Fibroblast of skin of back (primary cell): ENCODE results near the gene TUBGCP2.
"Not testable (repeated sequence)": the region's sequence is repeated elsewhere in the genome, so short reads cannot be mapped to it uniquely, and the experiment has no call there.

Experiments used
- DNase-seq: peaks from one replicate; pipeline ENCODE4 v3.0.0-alpha.2; 2013

Gene TUBGCP2

DNA sequence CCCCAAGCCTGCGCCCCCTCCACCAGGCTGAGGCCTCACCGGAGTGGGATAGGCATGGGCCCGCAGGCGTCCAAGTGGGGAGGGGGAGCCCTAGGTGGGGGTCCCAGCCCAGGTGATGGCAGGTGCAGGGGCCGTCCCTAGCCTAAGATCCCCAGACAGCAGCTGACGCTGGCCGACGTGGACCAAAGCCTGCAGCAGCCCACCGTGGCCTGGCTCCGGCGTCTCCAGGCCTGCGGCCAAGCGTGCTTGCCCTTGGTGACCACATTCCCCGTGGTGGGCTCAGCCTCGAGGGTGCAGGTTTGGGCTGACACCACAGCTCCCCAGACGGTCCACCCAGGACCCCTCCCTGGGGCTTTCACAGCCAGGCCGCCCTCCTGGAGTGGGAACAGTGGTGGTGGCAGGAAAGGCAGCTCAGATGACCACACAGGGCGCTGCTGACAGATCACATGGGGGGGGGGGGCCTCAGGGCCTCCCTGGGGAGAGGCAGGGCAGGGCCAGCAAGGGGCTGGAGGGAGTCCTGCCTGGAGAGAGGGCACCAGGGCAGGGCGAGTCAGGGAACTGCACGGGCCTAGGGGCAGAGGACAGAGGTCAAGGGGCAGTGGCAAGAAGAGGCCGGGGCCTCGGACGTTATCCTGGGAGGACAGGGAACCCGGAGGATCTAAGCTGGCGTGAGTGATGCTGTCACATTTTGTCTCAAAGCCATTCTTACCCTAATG, 31.2 kb downstream of the TUBGCP2 start:
- DNase-seq: no peak

DNA sequence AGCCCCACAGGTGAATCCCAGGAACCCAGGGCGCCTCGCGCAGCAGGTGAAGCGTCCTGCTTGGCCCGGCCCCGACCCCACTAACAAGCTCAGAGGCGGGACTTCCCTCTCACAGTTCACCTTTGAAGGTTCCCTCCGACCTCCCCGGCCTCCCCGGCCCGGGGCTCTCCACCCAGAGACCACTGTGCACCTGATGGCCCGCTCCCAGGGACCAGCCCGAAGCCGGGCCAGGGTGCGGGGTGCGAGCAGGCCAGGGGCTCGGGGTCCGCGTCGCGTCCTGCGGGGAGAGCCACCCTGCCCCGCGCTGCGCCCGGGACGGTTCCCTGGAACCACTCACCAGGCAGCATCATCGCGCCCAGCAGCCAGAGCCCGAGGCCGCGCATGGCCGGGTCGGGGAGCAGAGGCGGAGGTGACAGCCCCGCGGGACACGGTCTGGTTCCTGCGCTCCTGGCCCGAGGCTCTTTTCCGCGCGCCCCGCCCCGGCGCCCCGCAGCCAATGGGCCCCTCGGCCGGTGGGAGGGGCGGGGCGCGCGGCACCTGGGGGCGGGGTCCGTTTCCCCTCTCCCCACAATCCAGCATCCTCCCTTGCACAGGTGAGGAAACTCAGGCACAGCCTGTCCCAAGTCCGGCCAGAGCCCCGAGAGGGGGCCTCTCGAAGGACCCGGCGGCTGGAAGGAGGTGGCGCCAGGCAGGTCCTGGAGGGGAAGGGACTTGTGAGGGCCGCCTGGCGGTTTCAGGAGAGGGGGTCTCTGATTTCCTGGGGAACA, 32.1 kb downstream of the TUBGCP2 start, which contains the start of gene ADAM8:
Gene ADAM8, minus strand, starts transcription at position 434 of the 767 bp plus-strand sequence. Its CDS starts 51 bp downstream, at position 383.
- no peak for DNase-seq

DNA sequence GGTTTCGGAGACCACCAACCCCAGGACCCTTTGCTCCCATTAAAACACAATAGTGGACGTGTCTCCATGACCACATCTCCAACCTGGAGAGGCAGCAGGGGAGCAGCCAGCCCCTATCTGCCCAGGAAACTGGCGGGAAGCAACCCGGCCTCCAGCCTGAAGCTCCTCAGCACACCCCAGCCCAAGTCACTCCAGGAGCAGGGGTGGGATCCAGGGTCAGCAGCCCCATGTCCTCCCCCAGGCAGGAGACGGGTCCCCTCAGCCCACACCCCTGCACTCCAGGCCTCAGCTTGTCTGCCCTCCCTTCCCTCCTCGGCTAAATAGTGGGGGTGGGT, 32.6 kb downstream of the TUBGCP2 start:
- DNase-seq: no peak

DNA sequence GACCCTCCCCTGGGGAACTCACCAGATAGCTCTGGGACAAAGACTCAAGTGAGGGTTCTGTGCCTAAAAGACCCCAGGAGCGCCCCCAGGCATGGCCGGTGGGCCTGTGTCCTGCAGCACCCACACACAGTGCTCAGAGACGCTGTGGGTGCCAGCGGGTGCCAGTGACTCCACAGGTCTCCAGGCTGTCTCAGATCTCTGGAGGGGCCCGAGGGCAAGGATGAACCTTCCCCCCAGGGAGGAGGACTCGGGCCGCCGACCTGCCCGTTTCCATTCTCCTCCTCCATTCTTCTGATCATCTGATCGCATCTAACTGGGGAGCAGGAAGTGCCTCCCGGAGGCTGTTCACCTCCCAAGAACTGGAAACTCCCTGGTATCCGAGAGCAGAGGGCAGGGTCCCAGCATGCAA, 33.0 kb downstream of the TUBGCP2 start:
- DNase-seq: no peak

DNA sequence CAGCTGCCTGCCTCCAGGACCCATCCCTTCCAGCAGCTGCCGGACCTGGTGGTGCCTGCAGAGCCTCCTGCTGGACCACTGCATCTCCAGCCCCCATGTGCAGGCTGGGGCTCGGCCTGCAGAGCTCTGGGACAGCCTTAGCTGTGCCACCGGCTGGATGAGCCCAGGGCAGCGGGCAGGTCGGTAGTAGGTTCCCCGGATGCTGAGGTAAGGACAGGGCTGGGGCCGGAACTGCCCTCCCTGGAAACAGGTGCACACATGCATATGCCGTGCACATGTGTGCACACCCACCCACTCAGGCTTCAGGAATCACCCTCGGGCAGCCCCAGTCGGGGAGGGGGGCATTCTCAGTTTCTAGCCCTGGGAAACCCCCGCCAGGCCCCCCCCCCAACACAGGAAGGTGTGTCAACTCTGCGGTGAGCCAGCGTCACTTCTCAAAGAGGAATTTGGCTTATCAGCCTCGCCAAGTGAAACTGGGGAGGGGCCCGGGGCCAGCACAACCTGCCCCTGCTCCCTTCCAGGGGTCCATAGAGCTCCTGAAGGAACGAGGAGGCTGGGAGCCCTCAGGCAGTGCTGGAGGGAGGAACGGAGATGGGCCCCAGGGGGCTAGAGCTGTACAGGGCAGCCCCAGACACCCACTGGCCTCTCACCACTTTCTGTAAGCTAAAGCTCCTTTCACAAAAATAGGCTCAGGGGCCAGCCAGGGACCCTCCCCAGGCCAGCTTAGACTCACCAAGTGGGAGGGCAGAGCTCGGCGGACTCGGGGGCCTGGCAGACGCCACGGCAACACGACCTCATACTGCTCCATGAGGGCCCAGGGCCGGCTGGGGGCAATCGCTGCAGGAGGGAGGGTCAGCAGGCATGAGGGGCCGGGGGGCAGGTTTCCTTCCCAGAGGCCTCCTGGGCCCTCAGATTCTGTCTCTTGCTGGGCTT, 33.7 kb downstream of the TUBGCP2 start:
- no peak for DNase-seq

DNA sequence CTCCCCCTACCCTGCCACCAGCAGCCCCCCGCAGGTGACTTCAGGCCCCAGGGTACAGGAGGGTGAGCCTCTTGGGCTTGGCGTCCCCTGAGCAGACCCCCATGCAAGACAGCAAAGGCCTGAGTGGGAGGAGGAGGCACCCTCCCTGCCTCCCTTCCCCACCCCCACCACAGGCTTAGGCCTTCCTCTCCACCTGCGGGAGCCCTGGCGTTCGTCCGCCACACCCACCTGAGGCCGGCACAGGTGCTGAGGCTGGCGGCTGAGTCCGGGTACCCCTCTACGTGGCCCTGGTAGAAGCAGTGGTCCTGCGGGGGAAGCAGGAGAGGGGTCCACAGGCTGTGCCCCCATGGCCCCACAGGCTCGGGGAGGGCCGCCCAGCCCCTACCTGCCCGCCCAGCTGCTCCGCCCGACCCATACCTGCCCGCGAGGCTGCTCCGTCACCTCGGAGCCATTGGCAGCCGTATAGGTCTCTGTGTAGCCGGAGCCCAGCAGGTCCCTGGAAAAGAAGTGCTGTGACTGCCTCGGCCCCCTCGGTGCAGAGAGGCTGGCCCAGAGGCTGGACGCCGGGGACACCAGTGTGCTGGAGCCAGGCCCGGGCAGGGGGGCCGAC, 35.0 kb downstream of the TUBGCP2 start:
- DNase-seq: no peak

DNA sequence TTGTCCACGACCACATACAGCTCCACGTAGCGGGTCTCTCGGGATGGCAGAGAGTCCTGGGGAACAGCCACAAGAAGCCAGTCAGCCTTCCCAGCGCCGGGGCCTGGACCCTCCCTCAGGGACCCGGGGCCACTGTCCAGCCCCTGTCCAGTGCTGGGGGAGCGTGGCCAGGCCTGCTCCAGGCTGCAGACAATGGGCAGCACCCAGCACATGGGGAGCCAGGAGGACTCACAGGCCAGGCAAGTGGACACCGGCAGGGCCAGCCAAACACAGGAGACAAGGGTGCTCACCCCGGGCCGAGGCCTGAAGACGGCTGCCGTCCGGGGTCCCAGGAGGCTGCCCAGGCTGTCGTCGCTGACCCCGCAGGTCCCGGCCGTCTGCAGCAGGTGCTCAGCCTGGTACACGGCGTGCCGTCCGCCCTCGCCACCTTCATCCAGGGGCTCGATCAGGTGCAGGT, 35.7 kb downstream of the TUBGCP2 start:
- DNase-seq: no peak

DNA sequence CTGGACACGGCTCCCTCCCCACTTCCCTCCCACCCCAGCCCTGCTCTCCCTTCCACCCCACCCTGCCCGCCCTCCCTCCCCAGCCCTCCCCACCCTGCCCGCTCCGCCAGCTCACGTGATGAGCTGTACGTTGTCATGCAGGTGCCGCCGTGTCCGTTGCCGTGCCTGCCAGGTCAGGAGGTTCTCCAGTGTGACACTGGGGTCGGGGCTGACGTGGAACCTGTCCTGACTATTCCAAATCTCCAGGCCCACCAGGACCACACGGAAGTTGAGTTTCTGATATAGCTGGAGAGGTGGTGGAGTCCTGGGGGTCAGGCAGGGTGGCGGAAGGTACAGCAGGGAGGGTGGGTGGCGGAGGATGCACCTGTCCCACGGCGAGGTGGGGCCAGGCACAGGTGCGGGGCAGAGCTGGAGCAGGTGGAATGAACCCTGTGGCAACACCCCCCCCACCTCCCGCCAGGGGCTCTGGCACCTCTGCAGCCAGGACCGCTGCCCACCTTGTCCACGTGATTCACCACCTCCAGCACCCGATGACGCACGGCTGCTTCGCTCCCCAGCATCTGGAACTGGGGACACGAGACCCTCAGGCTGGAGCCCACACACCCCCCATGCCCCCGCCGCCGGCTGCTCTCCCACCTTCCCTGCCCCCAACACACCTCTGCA, 36.2 kb downstream of the TUBGCP2 start:
- DNase-seq: no peak

DNA sequence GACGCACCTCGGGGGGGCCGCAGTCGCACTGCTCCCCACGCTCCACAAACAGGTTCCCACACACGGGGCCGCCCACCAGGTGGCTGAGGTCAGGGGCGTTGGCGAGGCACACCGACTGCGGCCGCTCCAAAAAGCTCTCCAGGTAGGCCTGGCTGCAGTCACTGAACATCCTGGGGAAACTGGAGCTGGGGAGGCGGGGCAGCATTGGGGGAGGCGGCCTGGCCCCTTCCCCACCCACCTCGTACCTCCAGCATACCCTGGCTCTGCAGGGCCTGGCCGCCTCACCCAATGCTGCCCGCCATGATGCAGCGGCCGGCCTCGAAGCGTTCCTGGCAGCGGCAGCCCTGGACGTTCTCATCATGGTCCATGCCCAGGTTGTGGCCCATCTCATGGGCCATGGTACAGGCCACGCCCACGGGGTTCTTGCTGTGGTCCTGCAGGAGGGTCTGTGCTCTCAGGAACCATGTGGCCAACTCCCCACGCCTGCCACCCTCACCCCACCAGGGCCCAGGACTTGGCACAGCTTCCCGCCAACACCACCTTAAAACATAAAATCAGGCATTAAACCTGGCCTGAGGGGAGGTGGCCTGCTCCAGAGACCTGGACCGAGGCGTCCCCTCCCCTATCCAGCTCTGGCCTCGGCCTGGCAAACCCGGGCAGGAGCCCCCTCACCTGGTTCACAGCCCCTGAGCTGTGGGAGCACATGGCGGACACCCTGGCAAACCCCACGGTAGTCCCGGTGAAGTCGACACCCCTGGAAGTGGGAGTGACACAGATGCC, 37.0 kb downstream of the TUBGCP2 start:
- no peak for DNase-seq

DNA sequence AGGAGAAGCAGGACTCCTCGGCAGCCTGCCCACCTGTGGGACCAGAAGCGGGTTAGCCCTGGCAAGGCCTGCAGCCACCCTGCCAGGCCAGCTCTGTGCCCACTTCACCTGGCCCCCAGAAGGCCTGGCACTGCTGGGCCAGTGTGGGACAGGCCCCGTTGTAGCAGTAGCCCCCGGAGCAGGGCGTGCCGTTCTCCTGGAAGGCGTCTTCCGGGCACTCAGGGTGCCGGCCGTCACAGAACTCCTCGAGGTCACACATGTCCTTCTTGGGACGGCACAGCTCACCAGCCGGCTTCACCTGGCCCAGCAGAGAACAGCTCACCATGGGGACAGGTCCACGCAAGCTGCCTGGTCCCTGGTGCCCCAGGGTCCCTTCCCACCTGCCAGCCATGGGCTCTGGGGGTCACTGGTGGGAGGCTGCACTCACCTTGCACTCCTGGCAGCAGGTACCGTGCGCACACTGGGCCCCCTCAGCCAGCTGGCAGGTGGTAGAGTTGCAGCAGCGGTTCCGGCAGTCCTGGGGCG, 37.8 kb downstream of the TUBGCP2 start:
- no peak for DNase-seq

DNA sequence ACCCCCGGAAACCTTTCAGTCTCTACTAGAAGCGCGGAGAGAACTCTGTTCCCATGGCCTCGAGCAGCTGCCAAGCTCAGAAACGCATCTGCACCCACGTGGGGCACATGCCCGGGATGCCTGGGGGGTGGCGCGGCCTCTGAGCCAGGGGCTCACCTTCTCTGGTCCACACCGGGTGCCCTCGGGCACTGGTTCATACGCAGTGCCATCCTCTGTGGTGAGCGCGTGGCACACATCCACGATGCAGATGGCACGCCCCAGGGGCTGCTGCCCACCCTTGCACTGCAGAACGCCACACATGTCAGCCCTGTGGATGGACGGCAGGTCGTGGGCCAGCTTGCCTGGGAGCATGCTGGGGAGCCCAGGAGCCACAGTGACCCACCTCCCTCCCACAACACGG, 38.5 kb downstream of the TUBGCP2 start:
- DNase-seq: no peak

DNA sequence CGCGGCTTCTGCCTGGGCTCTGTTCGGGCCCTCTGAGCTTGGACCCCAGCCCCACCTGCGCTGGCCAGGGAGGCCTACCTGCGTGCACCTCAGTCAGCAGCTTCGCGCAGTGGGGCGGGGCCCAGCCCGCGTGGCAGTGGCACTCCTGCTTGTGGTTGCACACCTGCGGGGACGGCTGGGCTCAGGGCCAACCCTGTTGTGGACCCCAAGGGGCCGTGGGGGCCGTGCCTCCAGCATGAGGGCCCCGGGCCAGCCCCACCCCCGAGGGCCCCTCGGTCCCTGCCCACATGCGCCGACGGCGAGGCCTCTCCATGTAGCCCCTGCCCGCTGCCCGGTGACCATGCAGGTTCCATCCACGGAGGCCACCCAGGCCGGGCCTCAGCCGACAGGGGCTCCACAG, 39.3 kb downstream of the TUBGCP2 start:
- no peak for DNase-seq

DNA sequence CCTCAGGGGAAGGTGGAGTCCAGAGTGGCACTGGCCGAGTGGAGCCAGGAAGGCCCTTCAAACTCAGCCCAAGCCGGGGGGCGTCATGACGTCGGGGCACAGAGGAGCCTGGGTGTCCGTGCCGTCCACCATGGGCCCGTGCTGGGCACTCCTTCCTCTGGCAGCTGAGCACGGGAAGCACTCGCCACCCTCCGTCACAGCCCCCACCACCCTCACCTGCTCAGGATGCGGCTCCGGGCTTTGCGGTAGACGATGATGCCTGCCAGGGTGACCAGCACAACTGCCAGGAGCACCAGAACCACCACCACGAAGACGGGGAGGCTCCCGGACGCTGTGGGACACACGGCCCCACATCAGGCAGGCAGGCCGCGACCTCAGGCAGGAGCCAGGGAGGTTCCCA, 40.1 kb downstream of the TUBGCP2 start:
- DNase-seq: no peak

DNA sequence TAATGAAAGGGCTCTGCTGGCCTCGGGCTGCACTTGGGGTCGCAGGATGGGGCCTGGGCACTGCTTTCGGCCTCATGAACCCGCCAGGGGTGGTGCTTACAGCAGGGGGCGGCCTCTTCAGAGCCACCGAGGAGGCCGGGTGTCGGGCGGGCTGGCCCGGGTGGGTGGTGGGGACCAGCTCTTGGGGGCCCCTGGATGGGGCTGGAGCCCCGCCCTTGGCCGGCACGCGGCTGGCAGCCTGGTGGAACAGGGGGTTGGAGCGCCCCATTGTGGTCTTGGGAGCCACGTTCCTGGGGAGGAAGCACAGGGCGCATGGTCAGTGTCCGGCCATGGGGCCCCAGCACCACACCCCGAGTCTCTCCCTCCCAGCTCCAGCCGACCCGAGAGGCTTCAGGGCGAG, 40.8 kb downstream of the TUBGCP2 start:
- DNase-seq: no peak

DNA sequence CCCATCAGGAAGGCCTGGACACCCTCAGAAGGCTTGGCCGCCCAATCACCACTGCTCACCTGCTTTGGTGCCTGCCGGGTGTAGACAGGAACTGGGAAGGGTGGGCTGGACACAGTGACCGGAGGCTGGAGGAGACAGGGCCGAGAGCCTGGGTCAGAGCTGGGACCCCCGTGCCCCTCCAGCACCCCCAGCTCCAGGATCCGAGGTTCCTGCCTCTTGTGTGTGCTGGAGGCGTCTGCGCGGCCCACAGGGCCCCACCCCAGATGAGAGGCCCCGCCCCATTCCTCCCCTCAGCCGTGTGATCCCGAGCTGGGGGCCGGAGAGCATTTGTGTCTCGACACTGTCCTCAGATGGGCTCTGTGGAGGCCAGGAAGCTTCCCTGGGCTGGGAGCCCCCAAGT, 41.4 kb downstream of the TUBGCP2 start:
- DNase-seq: no peak

DNA sequence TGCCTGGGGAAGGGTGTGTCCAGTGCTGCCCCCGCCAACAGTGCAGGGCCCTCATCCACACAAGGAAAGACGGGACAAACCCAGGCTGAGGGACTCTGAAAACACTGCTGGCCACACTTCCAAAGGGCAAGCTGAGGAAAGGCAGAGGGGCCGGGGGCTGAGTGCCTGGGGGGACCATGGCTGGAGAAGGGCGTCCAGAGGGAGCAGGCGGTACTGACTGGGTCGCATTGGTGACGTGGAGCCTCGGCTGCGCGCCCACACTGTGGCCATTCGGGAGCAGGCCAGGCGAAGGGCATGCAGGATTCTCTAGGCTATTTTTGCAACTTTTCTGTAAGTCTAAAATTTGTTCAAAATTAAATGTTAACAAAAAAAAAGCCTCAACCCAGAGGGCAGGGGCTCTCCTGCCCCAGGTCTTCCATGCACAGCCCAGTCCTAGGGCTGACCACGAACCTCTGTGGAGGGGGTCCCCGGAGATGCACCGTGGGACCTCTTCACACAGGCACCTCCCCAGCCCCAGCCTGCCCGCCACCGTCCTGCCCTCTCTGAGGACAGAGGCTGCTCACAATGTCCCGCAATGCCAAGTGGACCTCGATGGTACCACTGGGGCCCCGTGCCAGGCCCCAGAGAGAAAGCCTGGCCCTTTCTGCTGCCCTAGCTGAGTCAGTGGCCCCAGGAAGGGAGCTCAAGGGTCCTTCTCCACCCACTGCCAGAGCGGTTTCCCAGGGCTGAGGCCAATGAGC, 42.4 kb downstream of the TUBGCP2 start:
- DNase-seq: no peak

DNA sequence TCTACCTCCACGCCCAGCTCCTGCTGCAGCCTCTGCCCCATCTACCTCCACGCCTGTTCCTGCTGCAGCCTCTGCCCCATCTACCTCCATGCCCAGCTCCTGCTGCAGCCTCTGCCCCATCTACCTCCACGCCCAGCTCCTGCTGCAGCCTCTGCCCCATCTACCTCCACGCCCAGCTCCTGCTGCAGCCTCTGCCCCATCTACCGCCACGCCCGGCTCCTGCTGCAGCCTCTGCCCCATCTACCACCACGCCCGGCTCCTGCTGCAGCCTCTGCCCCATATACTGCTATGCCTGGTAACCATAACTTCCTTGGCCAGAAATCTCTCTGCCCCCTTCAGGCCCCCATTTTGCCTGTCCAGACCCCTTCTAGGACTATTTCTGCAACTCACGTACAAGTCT, 43.6 kb downstream of the TUBGCP2 start:
- DNase-seq: not testable (repeated sequence)

DNA sequence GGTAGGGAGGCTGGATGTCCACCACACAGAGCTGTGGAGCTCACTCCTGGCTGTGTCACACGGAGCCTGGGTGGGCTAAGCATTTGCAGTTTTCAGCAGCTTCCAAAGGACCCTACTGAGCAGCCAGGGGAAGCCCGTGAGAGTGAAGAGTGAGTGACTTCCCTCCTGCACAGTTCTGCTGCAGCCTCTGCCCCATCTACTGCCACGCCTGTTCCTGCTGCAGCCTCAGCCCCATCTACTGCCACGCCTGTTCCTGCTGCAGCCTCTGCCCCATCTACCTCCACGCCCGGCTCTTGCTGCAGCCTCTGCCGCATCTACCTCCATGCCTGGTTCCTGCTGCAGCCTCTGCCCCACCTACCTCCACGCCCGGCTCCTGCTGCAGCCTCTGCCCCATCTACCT, 44.2 kb downstream of the TUBGCP2 start:
- no peak for DNase-seq

DNA sequence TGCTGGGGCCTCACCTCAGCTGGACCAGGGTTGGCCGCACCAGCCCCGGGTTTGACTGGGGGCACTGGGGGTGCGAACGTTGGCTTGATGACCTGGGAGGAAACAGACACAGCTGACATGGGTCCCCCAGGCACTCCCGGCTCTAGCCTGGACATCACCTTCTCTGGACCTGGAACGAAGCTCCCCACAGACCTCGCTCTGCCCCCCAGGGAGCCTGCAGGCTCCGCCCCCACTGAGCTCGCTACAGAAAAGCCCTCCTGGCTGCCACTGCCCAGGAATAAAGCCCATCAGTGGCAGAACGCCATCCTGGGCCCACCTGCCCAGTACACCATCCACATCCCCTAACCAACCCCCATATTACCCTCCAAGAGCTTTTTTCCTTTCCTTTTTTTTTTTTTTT, 45.0 kb downstream of the TUBGCP2 start:
- DNase-seq: no peak

DNA sequence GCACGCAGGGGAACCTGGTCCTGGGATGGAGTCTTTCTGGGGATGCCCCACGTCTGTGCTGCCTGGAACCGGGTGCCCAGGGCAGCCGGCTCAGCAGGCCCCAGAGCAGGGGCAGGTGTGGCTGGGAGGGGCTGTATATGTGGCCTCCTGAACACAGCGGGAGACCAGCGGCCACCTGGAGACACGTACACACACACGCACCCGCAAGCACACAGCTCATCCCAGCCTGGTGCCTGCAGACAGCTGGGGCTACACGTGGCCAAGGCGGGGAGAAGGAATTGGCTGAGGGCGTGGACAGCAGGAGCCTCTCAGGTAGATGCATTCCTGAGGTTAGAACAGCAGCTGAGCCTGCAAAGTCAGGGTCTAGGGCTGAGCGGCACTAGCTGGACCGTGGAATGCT, 46.0 kb downstream of the TUBGCP2 start:
- no peak for DNase-seq
